Raji (cell line): ENCODE results near the gene GSTO1.

Source experiments
- POLR2A ChIP-seq: IDR thresholded peaks from 2 replicates; pipeline ENCODE4 v1.6.1; 2011; ENCODE audit warnings: low read depth, low read length, control low read depth; ENCODE audit not compliant: insufficient read depth

Gene GSTO1

GRCh38 chr10:104260775-104261115 is 6.1 kb downstream of the GSTO1 start:
- TF ChIP-seq POLR2A: no peak

- TF ChIP-seq POLR2A: no peak
Observed at GRCh38 chr10:104262055-104262454, 7.4 kb downstream of the GSTO1 start.

- no peak for TF ChIP-seq POLR2A
Observed at GRCh38 chr10:104264783-104265182, 10.1 kb downstream of the GSTO1 start.

- TF ChIP-seq POLR2A: no peak
Observed at GRCh38 chr10:104267721-104268404, 13.2 kb downstream of the GSTO1 start.

- TF ChIP-seq POLR2A: no peak
Observed at GRCh38 chr10:104268405-104268712, 13.7 kb downstream of the GSTO1 start.

GRCh38 chr10:104268713-104269645 is 14.3 kb downstream of the GSTO1 start, which contains the start of gene GSTO2:
Gene GSTO2 (plus strand): TSS chr10:104269184. CDS start chr10:104274916, 5,732 bp downstream.
- peak; percentile 90 for TF ChIP-seq POLR2A

GRCh38 chr10:104273286-104273685 is 18.6 kb downstream of the GSTO1 start:
- TF ChIP-seq POLR2A: no peak

- TF ChIP-seq POLR2A: no peak
Observed at GRCh38 chr10:104273899-104274575, 19.3 kb downstream of the GSTO1 start.

- no peak for TF ChIP-seq POLR2A
Observed at GRCh38 chr10:104274762-104275721, 20.4 kb downstream of the GSTO1 start.

- no peak for TF ChIP-seq POLR2A
Observed at GRCh38 chr10:104276192-104276591, 21.5 kb downstream of the GSTO1 start.

- TF ChIP-seq POLR2A: no peak
Observed at GRCh38 chr10:104277785-104278184, 23.1 kb downstream of the GSTO1 start.

GRCh38 chr10:104279550-104280259 is 25.0 kb downstream of the GSTO1 start:
- TF ChIP-seq POLR2A: no peak

- TF ChIP-seq POLR2A: no peak
Observed at GRCh38 chr10:104281694-104282093, 27.0 kb downstream of the GSTO1 start.

- TF ChIP-seq POLR2A: no peak
Observed at GRCh38 chr10:104284846-104285245, 30.2 kb downstream of the GSTO1 start.

GRCh38 chr10:104286939-104287338 is 32.2 kb downstream of the GSTO1 start:
- TF ChIP-seq POLR2A: no peak

GRCh38 chr10:104288355-104288754 is 33.7 kb downstream of the GSTO1 start:
- TF ChIP-seq POLR2A: no peak
